Sigmoid colon (tissue), 4 donors: ENCODE data around the gene LRRC52.

Experiments used
- POLR2AphosphoS5 ChIP-seq, 4 donors: sonication (generic); formaldehyde crosslinking; IDR thresholded peaks; one replicate each; pipeline ENCODE4 v1.6.1; 2017; ENCODE audit warnings: antibody characterized with exemption in 4 of 4
- TF ChIP-seq, protein P1 (sequence below), 4 experiments: fragments of 450-650 bp in 3 of 4; fragments of 200-600 bp in 1 of 4; IDR thresholded peaks; one replicate each; pipeline ENCODE4 v1.5.1; 2016 to 2019; ENCODE audit warnings: antibody characterized with exemption in 4 of 4, mild to moderate bottlenecking in 3 of 4, moderate library complexity in 2 of 4

DNA sequence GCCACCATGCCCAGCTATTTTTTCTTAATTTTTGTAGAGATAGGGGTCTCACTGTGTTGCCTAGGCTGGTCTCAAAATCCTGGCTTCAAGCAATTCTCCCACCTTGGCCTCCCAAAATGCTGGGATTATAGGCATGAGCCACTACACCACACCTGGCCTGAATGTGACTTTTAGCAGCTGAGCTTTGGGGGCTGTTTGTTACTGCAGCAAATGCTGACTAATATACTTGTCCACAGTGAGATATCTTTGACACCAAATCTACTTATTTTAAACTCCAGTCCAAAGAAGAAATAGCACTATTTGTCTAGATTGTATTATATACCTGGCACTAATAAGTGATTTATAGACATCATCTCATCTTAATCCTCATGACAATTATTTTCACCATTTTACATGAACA is 30.5 kb downstream of the LRRC52 start:
- TF ChIP-seq, protein P1, sequence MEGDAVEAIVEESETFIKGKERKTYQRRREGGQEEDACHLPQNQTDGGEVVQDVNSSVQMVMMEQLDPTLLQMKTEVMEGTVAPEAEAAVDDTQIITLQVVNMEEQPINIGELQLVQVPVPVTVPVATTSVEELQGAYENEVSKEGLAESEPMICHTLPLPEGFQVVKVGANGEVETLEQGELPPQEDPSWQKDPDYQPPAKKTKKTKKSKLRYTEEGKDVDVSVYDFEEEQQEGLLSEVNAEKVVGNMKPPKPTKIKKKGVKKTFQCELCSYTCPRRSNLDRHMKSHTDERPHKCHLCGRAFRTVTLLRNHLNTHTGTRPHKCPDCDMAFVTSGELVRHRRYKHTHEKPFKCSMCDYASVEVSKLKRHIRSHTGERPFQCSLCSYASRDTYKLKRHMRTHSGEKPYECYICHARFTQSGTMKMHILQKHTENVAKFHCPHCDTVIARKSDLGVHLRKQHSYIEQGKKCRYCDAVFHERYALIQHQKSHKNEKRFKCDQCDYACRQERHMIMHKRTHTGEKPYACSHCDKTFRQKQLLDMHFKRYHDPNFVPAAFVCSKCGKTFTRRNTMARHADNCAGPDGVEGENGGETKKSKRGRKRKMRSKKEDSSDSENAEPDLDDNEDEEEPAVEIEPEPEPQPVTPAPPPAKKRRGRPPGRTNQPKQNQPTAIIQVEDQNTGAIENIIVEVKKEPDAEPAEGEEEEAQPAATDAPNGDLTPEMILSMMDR (IDR thresholded peaks at IDR 0.05): no peak
- no peak for TF ChIP-seq POLR2AphosphoS5 (IDR thresholded peaks at IDR 0.05)
